IMR-90 (cell line): Measurements from ENCODE around the gene ZNF76. TPM values are rescaled to one million over a fixed set of nuclear protein-coding genes. Genes with fewer than 3 reads are reported as not detected.

ENCODE experiments used
- ATAC-seq: fragments of 200-7000 bp; cut with Tn5 transposase; 2 replicates; pipeline ENCODE4 v1.9.1; 2020; ENCODE audit warnings: low read depth, mild to moderate bottlenecking, moderate library complexity
- BruUV-seq: library from RNA; stranded (reverse); fragments of 400-500 nt; replicated peaks from 2 replicates; lab custom pipeline; 2021; lab: Mats Ljungman, UMichigan
- CTCF ChIA-PET: fragments of 300-600 bp; formaldehyde crosslinking; extraction: SDS; loops from one replicate; lab custom pipeline; 2021; ENCODE audit warnings: antibody characterized with exemption; lab: Yijun Ruan, JAX
- POLR2A ChIA-PET: fragments of 300-600 bp; sonication (Branson Sonifier 250); formaldehyde crosslinking; loops from one replicate; lab custom pipeline; 2022; ENCODE audit warnings: antibody characterized with exemption; ENCODE audit not compliant: unreplicated experiment; lab: Charles Lee
- DNase-seq: peaks from one replicate; pipeline ENCODE4 v3.0.0; 2013
- H2AFZ ChIP-seq: replicated peaks from 2 replicates; pipeline ENCODE3; 2013; ENCODE audit warnings: low read length, mild to moderate bottlenecking; ENCODE audit not compliant: poor library complexity
- H2AK5ac ChIP-seq: 2 replicates; pipeline ENCODE4 v1.6.1; 2013; ENCODE audit warnings: low read depth, low read length, inconsistent platforms
- H2AK9ac ChIP-seq: replicated peaks from 2 replicates; pipeline ENCODE3; 2013; ENCODE audit warnings: mild to moderate bottlenecking, low read depth, low read length, moderate library complexity; ENCODE audit not compliant: poor library complexity
- H2BK120ac ChIP-seq: 2 replicates; pipeline ENCODE4 v1.6.1; 2013; ENCODE audit warnings: low read depth, low read length, inconsistent platforms
- H2BK15ac ChIP-seq: 3 replicates; pipeline ENCODE4 v1.6.1; 2013; ENCODE audit warnings: low read depth, low read length, inconsistent platforms
- H2BK20ac ChIP-seq: 2 replicates; pipeline ENCODE4 v1.6.1; 2013; ENCODE audit warnings: low read depth, mild to moderate bottlenecking, inconsistent platforms, low read length, moderate library complexity
- H2BK5ac ChIP-seq: 2 replicates; pipeline ENCODE4 v1.6.1; 2013; ENCODE audit warnings: mild to moderate bottlenecking, low read depth, low read length, inconsistent platforms; ENCODE audit not compliant: poor library complexity, severe bottlenecking
- H3K14ac ChIP-seq: replicated peaks from 2 replicates; pipeline ENCODE4 v1.6.1; 2013; ENCODE audit warnings: low read depth, low read length, inconsistent platforms
- H3K18ac ChIP-seq: 2 replicates; pipeline ENCODE4 v1.6.1; 2013; ENCODE audit warnings: low read depth, low read length, control low read depth
- H3K23ac ChIP-seq: 2 replicates; pipeline ENCODE4 v1.6.1; 2013; ENCODE audit warnings: low read depth, low read length, inconsistent platforms
- H3K27ac ChIP-seq: 2 replicates; pipeline ENCODE4 v1.5.1; 2013; ENCODE audit warnings: mild to moderate bottlenecking, control low read depth, low read length; ENCODE audit not compliant: insufficient read depth
- H3K27me3 ChIP-seq: 2 replicates; pipeline ENCODE4 v1.6.1; 2013; ENCODE audit warnings: low read length; ENCODE audit not compliant: control insufficient read depth, insufficient read depth
- H3K36me3 ChIP-seq: 2 replicates; pipeline ENCODE4 v1.6.1; 2013; ENCODE audit warnings: low read length, mixed read lengths; ENCODE audit not compliant: control insufficient read depth, insufficient read depth
- H3K4ac ChIP-seq: 2 replicates; pipeline ENCODE4 v1.6.1; 2013; ENCODE audit warnings: low read depth, low read length, inconsistent platforms
- H3K4me1 ChIP-seq: 2 replicates; pipeline ENCODE4 v1.6.1; 2013; ENCODE audit warnings: low read length, mixed read lengths; ENCODE audit not compliant: control insufficient read depth, insufficient read depth
- H3K4me2 ChIP-seq: 2 replicates; pipeline ENCODE4 v1.6.1; 2013; ENCODE audit warnings: low read depth, mild to moderate bottlenecking, control low read depth, low read length, moderate library complexity
- H3K4me3 ChIP-seq: 2 replicates; pipeline ENCODE4 v1.5.1; 2013; ENCODE audit warnings: low read depth, mild to moderate bottlenecking, control low read depth, low read length, moderate library complexity; ENCODE audit not compliant: insufficient read depth
- H3K56ac ChIP-seq: 2 replicates; pipeline ENCODE4 v1.6.1; 2013; ENCODE audit warnings: low read length, inconsistent platforms; ENCODE audit not compliant: insufficient read depth; ENCODE audit errors: extremely low read depth
- H3K79me1 ChIP-seq, 2 experiments: 2 replicates each; pipeline ENCODE4 v1.6.1; 2013; ENCODE audit warnings: low read length in 2 of 2, inconsistent platforms in 1 of 2, low read depth in 1 of 2
- H3K9ac ChIP-seq: 2 replicates; pipeline ENCODE4 v1.6.1; 2013; ENCODE audit warnings: low read depth, low read length, control low read depth
- H3K9me1 ChIP-seq: 2 replicates; pipeline ENCODE4 v1.6.1; 2013; ENCODE audit warnings: low read length, inconsistent platforms; ENCODE audit not compliant: insufficient read depth
- H3K9me3 ChIP-seq: 2 replicates; pipeline ENCODE4 v1.6.1; 2013; ENCODE audit warnings: low read length; ENCODE audit not compliant: control insufficient read depth, insufficient read depth
- H4K20me1 ChIP-seq: 2 replicates; pipeline ENCODE4 v1.6.1; 2013; ENCODE audit warnings: low read length, inconsistent platforms; ENCODE audit not compliant: insufficient read depth
- H4K5ac ChIP-seq: 2 replicates; pipeline ENCODE4 v1.6.1; 2013; ENCODE audit warnings: mild to moderate bottlenecking, low read depth, low read length, control low read depth
- H4K8ac ChIP-seq, 2 experiments: 2 replicates each; pipeline ENCODE4 v1.6.1; 2013; ENCODE audit warnings: low read depth in 2 of 2, low read length in 2 of 2, control low read depth in 1 of 2, inconsistent platforms in 1 of 2
- H4K91ac ChIP-seq: 2 replicates; pipeline ENCODE4 v1.6.1; 2013; ENCODE audit warnings: low read depth, low read length, inconsistent platforms; ENCODE audit not compliant: insufficient read depth
- BHLHE40 ChIP-seq: fragments of 150-350 bp; IDR thresholded peaks from 2 replicates; pipeline ENCODE4 v1.6.1; 2016; ENCODE audit warnings: mild to moderate bottlenecking, low read depth, low read length
- CEBPB ChIP-seq: IDR thresholded peaks from 2 replicates; pipeline ENCODE4 v1.6.1; 2012; ENCODE audit warnings: low read depth, low read length, improper control_type of control experiment
- POLR2A ChIP-seq: IDR thresholded peaks from 2 replicates; pipeline ENCODE4 v1.6.1; 2012; ENCODE audit warnings: mild to moderate bottlenecking, low read depth, low read length
- SMC3 ChIP-seq: fragments of 150-350 bp; IDR thresholded peaks from 2 replicates; pipeline ENCODE4 v1.6.1; 2016; ENCODE audit warnings: low read depth, mild to moderate bottlenecking, antibody characterized with exemption, low read length, moderate library complexity
- WGBS, 2 experiments: methylation state at CpG; one replicate each; pipeline versions ENCODE4 v1.1.5 to v1.1.7; 2013; ENCODE audit warnings: missing lambda C conversion rate in 2 of 2; ENCODE audit not compliant: insufficient read length in 1 of 2; ENCODE audit errors: extremely low coverage in 2 of 2; 5-methylcytosine and 5-hydroxymethylcytosine counted together
- dilution Hi-C: fragments of 300-500 bp; cut with HindIII; formaldehyde crosslinking; loops from one replicate; pipeline ENCODE4 v1.14.3; 2018; ENCODE audit warnings: low sequenced_read_pairs; ENCODE audit not compliant: unreplicated experiment
- in situ Hi-C: fragments of 300-500 bp; cut with MboI; formaldehyde crosslinking; loops from 3 replicates; pipeline ENCODE4 v1.14.3; 2019; ENCODE audit warnings: low sequenced_read_pairs, inconsistent platforms, mixed read lengths
- intact Hi-C: fragments of 100-400 bp; cut with micrococcal nuclease; formaldehyde crosslinking; loops from 2 replicates; pipeline ENCODE4 v1.10.0; 2022
- polyA plus RNA-seq, 3 experiments: library from polyadenylated mRNA; depleted of rRNA; stranded (reverse); fragments of >200 nt; gene quantifications; 2 replicates each; pipeline ENCODE4 v1.2.3, GENCODE V29; 2012; ENCODE audit warnings: low replicate concordance in 1 of 3
- total RNA-seq: library from RNA; depleted of rRNA; stranded (reverse); fragments of >200 nt; gene quantifications from 2 replicates; pipeline ENCODE4 v1.2.3, GENCODE V29; 2012

ZNF76 gene
- total and polyA plus RNA-seq, 2 of the 4 experiments (the other 2 are of a cell fraction): 19.9 to 21.1 TPM

- no peak overlapping the region for H2BK120ac ChIP-seq
- H3K23ac ChIP-seq: 0 out of 2 replicates have a peak overlapping the region, but pooled peaks have one; percentile 1
- H4K20me1 ChIP-seq: peaks cover 16% of the 10 kb centered on the region
- H4K8ac ChIP-seq: no peak overlapping the region
- dilution Hi-C loops: no loop called here
- no CpG with 5 or more reads among the region's 18 CpGs for WGBS, 2 experiments
- POLR2A ChIA-PET: interaction anchor here (0.6 kb wide), 1 partner anchor 108 kb away, joined by 5 read pairs; no protein-coding TSS in a partner anchor
- H2AK5ac ChIP-seq: peak overlapping the region; percentile 75
- H2AK9ac ChIP-seq: peak overlapping the region; percentile 0
- peak overlapping the region; percentile 4 for H2AFZ ChIP-seq
- DNase-seq: peak; percentile 49
- H3K56ac ChIP-seq: no peak overlapping the region
- BruUV-seq: no TSS peak
- CTCF ChIA-PET: interaction anchor here (1.3 kb wide), 1 partner anchor 10 kb away, joined by 4 read pairs; no protein-coding TSS in a partner anchor
- H4K5ac ChIP-seq: no peak overlapping the region
- no peak overlapping the region for H2BK20ac ChIP-seq
- peak overlapping the region; percentile 44; the same call in 1 of the 2 replicates for H3K4ac ChIP-seq
- no peaks in the 10 kb centered on the region for H3K9me3 ChIP-seq
- H3K4me2 ChIP-seq: peak overlapping the region; percentile 82
- no peaks in the 10 kb centered on the region for H3K36me3 ChIP-seq
- H3K18ac ChIP-seq: no peak overlapping the region; the same call in 1 of the 2 replicates
- H4K91ac ChIP-seq: 0 out of 2 replicates have a peak overlapping the region, but pooled peaks have one; percentile 10
- peak overlapping the region; percentile 18; the same call in 1 of the 2 replicates for H3K27ac ChIP-seq
- H3K9me1 ChIP-seq: peaks cover 14% of the 10 kb centered on the region; the same call in 1 of the 2 replicates
- H3K9ac ChIP-seq: peak overlapping the region; percentile 48
- peak; percentile 37 for ATAC-seq
- H3K27me3 ChIP-seq: peaks cover 23% of the 10 kb centered on the region
- no peak overlapping the region for H2BK5ac ChIP-seq
- no peak overlapping the region for H3K14ac ChIP-seq
- no peak overlapping the region for H2BK15ac ChIP-seq
- peaks cover 0 to 17% of the 10 kb centered on the region in 2 experiments; a peak in 1 of 4 replicates for H3K79me1 ChIP-seq
- peaks cover 34% of the 10 kb centered on the region for H3K4me1 ChIP-seq
- no peak for TF ChIP-seq SMC3
- TF ChIP-seq POLR2A: no peak
- TF ChIP-seq BHLHE40: no peak
- TF ChIP-seq CEBPB: no peak
- in situ Hi-C loops: no loop called here
- intact Hi-C loops: loop anchor here (2.0 kb wide), 1 partner anchor 68 kb away; no protein-coding TSS in a partner anchor
- H3K4me3 ChIP-seq: peak overlapping the region; percentile 62
Measured at GRCh38 chr6:35214869-35215664, 44.5 kb upstream of the ZNF76 start.
